SK-N-SH (cell line): ENCODE measurements around the gene SLC12A9. TPM values are rescaled to one million over a fixed set of nuclear protein-coding genes. Genes with fewer than 3 reads are reported as not detected.

Source experiments
- CTCF ChIA-PET: fragments of 300-600, 350-600 bp; formaldehyde crosslinking; extraction: SDS; loops from one replicate; lab custom pipeline; 2021; lab: Yijun Ruan, JAX
- POLR2A ChIA-PET: fragments of 350-600 bp; sonication (Branson Sonifier 250); formaldehyde crosslinking; extraction: SDS; loops from one replicate; lab custom pipeline; 2020; ENCODE audit warnings: antibody characterized with exemption, inconsistent platforms; lab: Yijun Ruan, JAX
- DNase-seq: peaks from one replicate; pipeline ENCODE4 v3.0.0; 2012
- H2AFZ ChIP-seq: fragments of 200-600 bp; sonication (generic); 2 replicates; pipeline ENCODE4 v1.8.1; 2016; ENCODE audit warnings: antibody characterized with exemption, mild to moderate bottlenecking, low read depth
- H3F3A ChIP-seq: fragments of 200-600 bp; sonication (generic); replicated peaks from 2 replicates; pipeline ENCODE3; 2016; ENCODE audit warnings: antibody characterized with exemption, mild to moderate bottlenecking; ENCODE audit not compliant: insufficient read depth
- H3K27ac ChIP-seq, 2 experiments: fragments of 200-500 bp in 1 of 2; fragments of 200-600 bp in 1 of 2; sonication (Bioruptor generic) in 1 of 2; sonication (generic), shearing (Covaris generic) in 1 of 2; 2 replicates each; pipeline versions ENCODE4 v1.5.1 to v1.6.1; 2014 to 2016; ENCODE audit warnings: low read depth in 2 of 2, inconsistent platforms in 1 of 2, low read length in 1 of 2, mild to moderate bottlenecking in 1 of 2, mixed read lengths in 1 of 2
- H3K27me3 ChIP-seq: fragments of 200-600 bp; sonication (generic), shearing (Covaris generic); 2 replicates; pipeline ENCODE4 v1.6.1; 2016; ENCODE audit warnings: mixed run types; ENCODE audit not compliant: insufficient read depth
- H3K36me3 ChIP-seq, 2 experiments: fragments of 200-500 bp in 1 of 2; fragments of 200-600 bp in 1 of 2; sonication (Bioruptor generic) in 1 of 2; sonication (generic) in 1 of 2; replicated peaks in 1 of 2; 2 replicates each; pipeline versions ENCODE3 to v1.5.1; 2014 to 2016; ENCODE audit warnings: low read length in 1 of 2, mild to moderate bottlenecking in 1 of 2; ENCODE audit not compliant: insufficient read depth in 2 of 2, control insufficient read depth in 1 of 2
- H3K4me1 ChIP-seq, 2 experiments: fragments of 200-500 bp in 1 of 2; fragments of 200-600 bp in 1 of 2; sonication (Bioruptor generic) in 1 of 2; sonication (generic), shearing (Covaris generic) in 1 of 2; 2 replicates each; pipeline versions ENCODE4 v1.5.1 to v1.6.1; 2014 to 2016; ENCODE audit warnings: low read depth in 1 of 2, low read length in 1 of 2, mixed run types in 1 of 2; ENCODE audit not compliant: insufficient read depth in 2 of 2, control insufficient read depth in 1 of 2
- H3K4me2 ChIP-seq: fragments of 200-600 bp; sonication (generic), shearing (Covaris generic); 2 replicates; pipeline ENCODE4 v1.6.1; 2017; ENCODE audit warnings: mixed run types
- H3K4me3 ChIP-seq, 2 experiments: fragments of 200-500 bp in 1 of 2; fragments of 200-600 bp in 1 of 2; sonication (Bioruptor generic) in 1 of 2; sonication (generic), shearing (Covaris generic) in 1 of 2; 2 replicates each; pipeline versions ENCODE4 v1.5.1 to v1.8.1; 2014 to 2016; ENCODE audit warnings: low read depth in 2 of 2, inconsistent platforms in 1 of 2, low read length in 1 of 2, mild to moderate bottlenecking in 1 of 2, mixed read lengths in 1 of 2, moderate library complexity in 1 of 2
- H3K79me2 ChIP-seq: fragments of 200-600 bp; sonication (generic); 2 replicates; pipeline ENCODE4 v1.8.1; 2017; ENCODE audit warnings: mild to moderate bottlenecking; ENCODE audit not compliant: insufficient read depth
- H3K9ac ChIP-seq: fragments of 200-600 bp; sonication (generic); 2 replicates; pipeline ENCODE4 v1.6.1; 2017; ENCODE audit warnings: mixed run types
- H3K9me2 ChIP-seq: fragments of 200-600 bp; sonication (generic); 2 replicates; pipeline ENCODE4 v1.6.1; 2017; ENCODE audit warnings: mixed run types
- H3K9me3 ChIP-seq: fragments of 200-600 bp; sonication (generic); 2 replicates; pipeline ENCODE4 v1.6.1; 2017; ENCODE audit warnings: mixed run types, mild to moderate bottlenecking, moderate library complexity
- H4K20me1 ChIP-seq: fragments of 200-600 bp; sonication (generic); 2 replicates; pipeline ENCODE4 v1.6.1; 2017; ENCODE audit warnings: mild to moderate bottlenecking, mixed run types; ENCODE audit not compliant: insufficient read depth
- CHD2 ChIP-seq: fragments of 150-350 bp; IDR thresholded peaks from 2 replicates; pipeline ENCODE4 v1.6.1; 2018; ENCODE audit warnings: low read length; ENCODE audit not compliant: partially characterized antibody
- CTCF ChIP-seq: fragments of 200-600 bp; sonication (generic); IDR thresholded peaks from 2 replicates; pipeline ENCODE4 v1.6.1; 2017; ENCODE audit warnings: antibody characterized with exemption, mild to moderate bottlenecking, moderate library complexity
- EZH2phosphoT487 ChIP-seq: fragments of 200-600 bp; sonication (generic); IDR thresholded peaks from 2 replicates; pipeline ENCODE4 v1.6.1; 2017; ENCODE audit warnings: low read depth, mixed run types, mild to moderate bottlenecking, antibody characterized with exemption, moderate library complexity, borderline replicate concordance
- FOXJ3 ChIP-seq: sonication (generic); formaldehyde crosslinking; IDR thresholded peaks from 2 replicates; pipeline ENCODE4 v1.5.1; 2020; ENCODE audit warnings: mild to moderate bottlenecking, missing genetic modification reagents
- FOXM1 ChIP-seq: IDR thresholded peaks from 2 replicates; pipeline ENCODE4 v1.4.0; 2012; ENCODE audit warnings: low read depth, mild to moderate bottlenecking
- GABPA ChIP-seq: IDR thresholded peaks from 2 replicates; pipeline ENCODE4 v1.4.0; 2012; ENCODE audit warnings: low read depth, mild to moderate bottlenecking
- MEF2A ChIP-seq: IDR thresholded peaks from 2 replicates; pipeline ENCODE4 v1.4.0; 2012; ENCODE audit warnings: low read depth, borderline replicate concordance
- MXI1 ChIP-seq: IDR thresholded peaks from 2 replicates; pipeline ENCODE4 v1.6.1; 2012; ENCODE audit warnings: mild to moderate bottlenecking, low read depth, low read length, improper control_type of control experiment
- NRF1 ChIP-seq: IDR thresholded peaks from 2 replicates; pipeline ENCODE4 v1.6.1; 2012; ENCODE audit warnings: low read depth, mild to moderate bottlenecking, low read length
- RAD21 ChIP-seq: IDR thresholded peaks from 2 replicates; pipeline ENCODE4 v1.6.1; 2012; ENCODE audit warnings: mild to moderate bottlenecking, low read length
- SIN3A ChIP-seq: IDR thresholded peaks from 2 replicates; pipeline ENCODE4 v1.6.1; 2012; ENCODE audit warnings: low read depth, mild to moderate bottlenecking, low read length, moderate library complexity, borderline replicate concordance
- TCF12 ChIP-seq: IDR thresholded peaks from 2 replicates; pipeline ENCODE4 v1.4.0; 2012
- WGBS: methylation state at CpG from one replicate; pipeline ENCODE4 v1.1.6; 2017; ENCODE audit warnings: low lambda C conversion rate; 5-methylcytosine and 5-hydroxymethylcytosine counted together
- polyA plus RNA-seq, 3 experiments: library from polyadenylated mRNA; depleted of rRNA; stranded (reverse); fragments of >200 nt; gene quantifications; 2 replicates each; pipeline ENCODE4 v1.2.3, GENCODE V29; 2012
- TF ChIP-seq, protein P1 (sequence below): fragments of 150-350 bp; IDR thresholded peaks from 2 replicates; pipeline ENCODE4 v1.6.1; 2016; ENCODE audit warnings: mild to moderate bottlenecking, low read depth, low read length
- TF ChIP-seq, protein P2 (sequence below): fragments of 150-350 bp; IDR thresholded peaks from 2 replicates; pipeline ENCODE4 v1.6.1; 2017; ENCODE audit warnings: antibody characterized with exemption, low read length, low read depth, borderline replicate concordance

Gene SLC12A9
- polyA plus RNA-seq, 1 of the 3 experiments (the other 2 are of a cell fraction): 29.7 TPM

GRCh38 chr7:100897772-100898454, 45.4 kb downstream of the SLC12A9 start:
- no peak for DNase-seq
- Histone ChIP-seq H3K9ac (no peak overlapping the region), H4K20me1 (no peaks in the 10 kb centered on the region), H3K36me3 (no peaks in the 10 kb centered on the region), H3K4me2 (no peak overlapping the region), H3K4me3 (no peak overlapping the region), H3K27ac (no peak overlapping the region), H3K9me2 (no peaks in the 10 kb centered on the region), H3K9me3 (no peaks in the 10 kb centered on the region), H3K27me3 (peaks cover 62% of the 10 kb centered on the region), H3F3A (no peaks in the 10 kb centered on the region), H3K79me2 (no peaks in the 10 kb centered on the region), H3K4me1 (peaks cover 7 to 9% of the 10 kb centered on the region in 2 experiments; a peak in 2 of 4 replicates), H2AFZ (no peak overlapping the region)
- WGBS: 57% methylated on average over 13 of the region's 13 CpGs
- POLR2A ChIA-PET: no interaction called here
- TF ChIP-seq FOXM1: no peak
- no peak for TF ChIP-seq GABPA
- no peak for TF ChIP-seq CTCF
- TF ChIP-seq MXI1: no peak
- no peak for TF ChIP-seq MEF2A
- TF ChIP-seq, protein P1, sequence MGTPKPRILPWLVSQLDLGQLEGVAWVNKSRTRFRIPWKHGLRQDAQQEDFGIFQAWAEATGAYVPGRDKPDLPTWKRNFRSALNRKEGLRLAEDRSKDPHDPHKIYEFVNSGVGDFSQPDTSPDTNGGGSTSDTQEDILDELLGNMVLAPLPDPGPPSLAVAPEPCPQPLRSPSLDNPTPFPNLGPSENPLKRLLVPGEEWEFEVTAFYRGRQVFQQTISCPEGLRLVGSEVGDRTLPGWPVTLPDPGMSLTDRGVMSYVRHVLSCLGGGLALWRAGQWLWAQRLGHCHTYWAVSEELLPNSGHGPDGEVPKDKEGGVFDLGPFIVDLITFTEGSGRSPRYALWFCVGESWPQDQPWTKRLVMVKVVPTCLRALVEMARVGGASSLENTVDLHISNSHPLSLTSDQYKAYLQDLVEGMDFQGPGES: no peak
- TF ChIP-seq, protein P2, sequence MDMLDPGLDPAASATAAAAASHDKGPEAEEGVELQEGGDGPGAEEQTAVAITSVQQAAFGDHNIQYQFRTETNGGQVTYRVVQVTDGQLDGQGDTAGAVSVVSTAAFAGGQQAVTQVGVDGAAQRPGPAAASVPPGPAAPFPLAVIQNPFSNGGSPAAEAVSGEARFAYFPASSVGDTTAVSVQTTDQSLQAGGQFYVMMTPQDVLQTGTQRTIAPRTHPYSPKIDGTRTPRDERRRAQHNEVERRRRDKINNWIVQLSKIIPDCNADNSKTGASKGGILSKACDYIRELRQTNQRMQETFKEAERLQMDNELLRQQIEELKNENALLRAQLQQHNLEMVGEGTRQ: no peak
- TF ChIP-seq EZH2phosphoT487: no peak
- no peak for TF ChIP-seq NRF1
- TF ChIP-seq RAD21: no peak
- TF ChIP-seq TCF12: no peak
- no peak for TF ChIP-seq CHD2
- TF ChIP-seq FOXJ3 (CRISPR knock-in tag): no peak
- TF ChIP-seq SIN3A: no peak
- CTCF ChIA-PET: interaction anchor here (0.6 to 10.3 kb wide), 20 partner anchors 8 to 409 kb away, joined by 3 to 122 read pairs (median 4); partner anchors contain the start of genes SLC12A9 and UFSP1
